Thyroid gland (tissue), 4 donors: ENCODE data around the gene CACNA1D.

Source experiments
- CTCF ChIP-seq, 6 experiments: fragments of 200-600 bp in 3 of 6; fragments of 450-650 bp in 3 of 6; sonication (generic) in 3 of 6; IDR thresholded peaks; one replicate each; pipeline ENCODE4 v1.5.1; 2016 to 2019; ENCODE audit warnings: antibody characterized with exemption in 6 of 6, mild to moderate bottlenecking in 2 of 6, inconsistent platforms in 1 of 6, moderate library complexity in 1 of 6
- POLR2A ChIP-seq, 2 donors: fragments of 450-650 bp; IDR thresholded peaks; one replicate each; pipeline ENCODE4 v1.6.1; 2017; ENCODE audit warnings: antibody characterized with exemption in 2 of 2, mild to moderate bottlenecking in 2 of 2, moderate library complexity in 1 of 2

GRCh38 chr3:53485675-53486403 lies 8.6 kb upstream of the CACNA1D start:
- TF ChIP-seq POLR2A (IDR thresholded peaks at IDR 0.05) = no peak
- TF ChIP-seq CTCF (IDR thresholded peaks at IDR 0.05) = no peak
